H4 (cell line): ENCODE measurements around the gene GCSH. TPM values are rescaled to one million over a fixed set of nuclear protein-coding genes. Genes with fewer than 3 reads are reported as not detected.

Experiments
- DNase-seq: peaks from one replicate; pipeline ENCODE4 v3.0.0-alpha.2; 2015; ENCODE audit warnings: low spot score
- total RNA-seq: library from RNA; depleted of rRNA; stranded (reverse); fragments of >200 nt; shearing (Covaris generic); gene quantifications from 2 replicates; pipeline ENCODE4 v1.2.3, GENCODE V29; 2014

GCSH gene
- total RNA-seq, 1 experiment from 2014 or later: 50.2 TPM

DNA sequence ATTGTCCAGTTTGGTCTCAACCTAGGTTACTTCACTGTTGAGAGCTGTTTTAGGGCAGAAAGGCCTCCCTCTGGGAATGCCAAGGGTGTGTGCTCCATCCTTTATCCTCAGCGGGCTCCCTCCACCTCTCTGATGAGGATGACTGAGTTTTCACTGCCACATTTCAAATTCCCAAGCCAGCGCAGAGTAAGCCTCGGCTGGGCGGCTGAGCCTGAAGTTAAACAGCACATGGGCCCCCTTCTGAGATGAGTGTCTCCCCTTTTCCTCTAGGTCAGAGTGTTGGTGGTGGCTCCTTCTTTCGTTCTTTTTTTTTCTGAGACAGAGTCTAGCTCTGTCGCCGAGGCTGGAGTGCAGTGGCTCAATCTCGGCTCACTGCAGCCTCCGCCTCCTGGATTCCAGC, 5.5 kb upstream of the GCSH start:
- DNase-seq: no peak

DNA sequence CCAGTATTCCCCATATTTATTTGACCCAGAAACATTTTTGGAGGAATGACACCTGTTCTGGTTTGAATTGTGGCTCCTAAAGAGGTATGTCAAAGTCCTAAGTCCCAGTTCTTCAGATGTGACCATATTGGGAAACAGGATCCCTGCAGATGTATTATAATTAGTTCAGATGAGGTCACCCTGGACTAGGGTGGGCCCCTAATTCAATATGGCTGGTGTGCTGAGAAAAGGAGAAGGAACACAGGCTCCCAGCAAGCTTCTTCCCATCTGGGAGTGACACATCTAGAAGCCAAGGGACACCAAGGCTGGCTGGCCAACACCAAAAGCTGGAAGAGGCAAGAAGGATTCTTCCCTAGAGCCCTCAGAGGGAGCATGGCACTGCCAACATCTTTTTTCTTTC, 3.8 kb upstream of the GCSH start:
- no peak for DNase-seq

DNA sequence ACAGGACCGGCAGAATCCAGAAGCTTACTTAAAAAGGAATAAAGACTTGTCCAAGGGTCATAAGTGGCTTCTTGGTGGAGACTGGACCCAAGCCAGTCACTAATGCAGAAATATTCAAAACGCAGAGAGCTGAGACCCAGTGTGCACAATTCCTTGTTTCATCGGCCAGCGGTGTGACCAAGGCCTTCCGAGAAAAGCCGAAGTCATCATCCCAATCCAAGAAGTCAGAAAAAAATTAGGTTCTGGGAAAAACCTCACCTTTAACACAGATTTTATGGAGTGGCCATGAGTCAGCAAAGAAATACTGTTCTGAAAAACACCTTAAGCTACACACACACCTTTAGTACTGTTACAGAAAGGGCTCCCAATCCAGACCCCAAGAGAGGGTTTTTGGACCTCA, 1.0 kb upstream of the GCSH start:
- no peak for DNase-seq

DNA sequence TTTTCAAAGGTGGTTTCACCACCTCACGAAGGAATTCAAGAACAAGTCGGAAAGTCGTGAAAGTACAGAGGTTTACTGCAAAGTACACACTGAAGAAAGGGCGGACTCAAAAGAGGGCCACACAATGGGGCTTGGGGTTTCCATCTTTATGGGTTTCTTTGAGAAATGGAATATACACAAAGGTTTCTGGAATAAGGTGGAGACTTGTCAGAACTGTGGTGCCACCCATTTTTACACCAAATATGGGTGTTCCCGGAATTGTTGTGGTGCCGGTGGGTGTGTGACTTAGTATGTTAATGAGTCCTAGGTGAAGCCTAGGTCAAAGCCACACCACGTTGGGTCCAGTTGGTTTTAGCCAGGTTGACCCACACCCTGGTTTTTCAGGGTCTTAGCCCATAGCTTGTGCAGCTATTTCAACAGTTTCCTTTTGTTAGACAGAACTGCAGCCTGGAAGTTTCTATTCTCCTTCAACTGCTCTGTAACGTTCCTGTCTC, 567 bp upstream of the GCSH start:
- no peak for DNase-seq

- DNase-seq: no peak
These were observed 592 bp downstream of the GCSH start for GRCh38 chr16:81095653-81095952.

DNA sequence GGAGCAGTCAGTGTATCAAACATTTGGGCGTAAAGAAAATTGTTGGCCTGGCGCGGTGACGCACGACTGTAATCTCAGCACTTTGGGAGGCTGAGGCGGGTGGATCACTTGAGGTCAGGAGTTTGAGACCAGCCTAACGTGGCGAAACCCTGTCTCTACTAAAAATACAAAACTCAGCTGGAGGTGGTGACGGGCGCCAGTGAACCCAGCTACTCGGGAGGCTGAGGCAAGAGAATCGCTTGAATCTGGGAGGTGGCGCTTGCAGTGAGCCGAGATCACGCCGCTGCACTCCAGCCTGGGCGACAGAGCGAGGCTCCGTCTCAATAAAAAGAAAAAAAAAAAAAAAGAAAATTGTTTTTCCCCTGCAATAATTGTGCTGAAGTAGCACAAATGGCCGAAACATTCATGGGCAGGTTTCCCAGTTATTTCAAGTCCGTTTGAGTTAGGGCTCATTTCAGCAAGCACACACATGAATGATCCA, 1.4 kb downstream of the GCSH start:
- no peak for DNase-seq

DNA sequence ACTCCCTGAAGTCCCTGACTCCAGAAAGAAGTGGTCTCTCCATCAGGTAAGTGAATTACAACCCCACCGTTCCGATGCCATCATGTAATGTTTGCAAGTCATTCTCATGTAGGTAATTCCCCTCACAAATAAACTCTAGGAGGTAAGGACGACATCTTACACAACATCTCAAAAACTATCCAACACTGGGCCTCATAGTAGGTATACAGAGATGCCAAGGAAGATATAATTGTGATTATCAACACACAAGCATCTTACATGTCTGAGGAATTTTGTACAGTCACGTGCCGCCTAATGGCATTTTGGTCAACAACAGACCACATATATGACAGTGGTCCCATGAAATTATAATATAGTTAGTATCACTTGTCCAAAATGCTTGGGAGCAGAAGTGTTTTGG, 7.4 kb downstream of the GCSH start:
- DNase-seq: no peak

DNA sequence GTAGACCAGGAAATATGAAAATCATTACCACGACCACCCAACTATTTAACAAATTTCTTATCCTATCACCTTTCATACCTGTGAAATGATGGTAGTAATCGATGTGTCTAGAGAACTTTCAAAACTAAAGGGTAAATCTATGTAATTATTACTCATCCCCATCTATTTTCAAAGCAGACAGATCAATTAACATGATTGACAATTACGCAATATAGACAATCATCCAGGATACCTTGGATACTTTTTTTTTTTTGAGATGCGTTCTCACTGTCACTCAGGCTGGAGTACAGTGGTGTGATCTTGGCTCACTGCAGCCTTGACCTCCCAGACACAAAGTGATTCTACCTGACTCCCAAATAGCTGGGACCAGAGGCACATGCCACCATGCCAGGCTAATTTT, 15.2 kb downstream of the GCSH start:
- DNase-seq: no peak

- no peak for DNase-seq
These were observed 16.0 kb downstream of the GCSH start for GRCh38 chr16:81080233-81080632.

DNA sequence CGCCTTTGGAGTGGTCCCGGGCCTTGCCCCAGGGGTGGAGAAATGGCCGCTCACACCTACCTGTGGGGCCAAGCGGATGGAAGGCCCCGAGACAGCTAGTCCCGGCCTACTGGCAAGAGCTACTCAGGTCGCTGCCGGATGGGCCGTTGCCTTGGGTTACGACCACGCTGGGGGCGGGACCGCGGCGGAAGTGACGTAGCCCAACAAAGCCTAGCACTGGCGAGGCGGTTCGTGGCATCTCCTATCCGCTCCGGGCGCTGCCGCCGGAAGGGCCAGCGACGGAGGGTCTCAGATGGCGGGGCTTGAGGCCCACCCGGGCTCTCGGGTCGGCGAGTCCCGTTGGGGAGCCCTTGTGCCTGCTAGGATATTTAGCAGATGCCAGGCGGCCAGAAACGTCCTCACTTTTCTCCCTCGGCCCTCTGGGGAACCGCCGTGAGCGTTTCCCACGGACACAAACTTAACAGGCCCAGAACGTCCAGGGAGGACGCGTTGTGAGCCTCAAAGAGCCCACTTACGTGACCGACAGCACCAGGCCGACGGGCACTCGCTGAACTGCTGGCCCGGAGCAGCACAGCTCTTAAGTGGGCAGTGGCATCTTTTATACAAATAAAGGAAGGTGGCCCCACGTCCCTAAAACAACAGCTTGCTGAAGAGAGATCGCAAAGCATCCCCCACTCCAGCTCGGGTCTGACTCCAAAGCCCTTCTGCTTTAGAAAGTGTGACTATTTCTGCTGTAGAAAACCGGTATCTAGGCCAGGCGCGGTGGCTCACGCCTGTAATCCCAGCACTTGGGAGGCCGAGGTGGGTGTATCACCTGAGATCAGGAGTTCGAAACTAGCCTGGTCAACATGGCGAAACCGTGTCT, 18.9 kb downstream of the GCSH start, which contains the start of gene C16orf46:
Gene C16orf46, minus strand, starts transcription at position 163 of the 865 bp plus-strand sequence. CDS start 13,283 bp downstream, outside the sequence.
- DNase-seq: peak; percentile 96

GRCh38 chr16:81076566-81077075, 19.6 kb downstream of the GCSH start:
- DNase-seq: peak; percentile 72

GRCh38 chr16:81073560-81074330, 22.4 kb downstream of the GCSH start:
- no peak for DNase-seq

- no peak for DNase-seq
These were observed 24.4 kb downstream of the GCSH start for GRCh38 chr16:81071805-81072204.

GRCh38 chr16:81070979-81071378, 25.2 kb downstream of the GCSH start:
- DNase-seq: no peak

DNA sequence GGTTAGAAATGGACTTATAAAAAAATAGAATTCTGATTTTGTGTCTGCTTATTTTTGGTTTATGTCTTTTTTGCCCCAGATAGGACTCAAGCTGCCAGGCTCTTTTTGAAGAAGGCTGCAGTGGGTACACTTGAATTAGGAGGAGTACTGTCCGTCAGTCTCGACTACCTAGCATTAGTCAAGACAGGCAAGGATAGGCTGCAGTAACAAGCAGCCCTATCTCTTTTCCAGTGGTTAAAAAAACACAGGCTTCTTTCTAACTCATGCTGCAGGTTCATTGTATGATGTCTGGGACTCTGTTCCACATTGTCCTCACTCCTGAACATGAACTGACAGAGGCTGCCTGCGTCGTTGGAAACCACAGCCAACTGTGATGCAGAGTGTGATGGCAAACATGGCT, 27.1 kb downstream of the GCSH start:
- DNase-seq: no peak

DNA sequence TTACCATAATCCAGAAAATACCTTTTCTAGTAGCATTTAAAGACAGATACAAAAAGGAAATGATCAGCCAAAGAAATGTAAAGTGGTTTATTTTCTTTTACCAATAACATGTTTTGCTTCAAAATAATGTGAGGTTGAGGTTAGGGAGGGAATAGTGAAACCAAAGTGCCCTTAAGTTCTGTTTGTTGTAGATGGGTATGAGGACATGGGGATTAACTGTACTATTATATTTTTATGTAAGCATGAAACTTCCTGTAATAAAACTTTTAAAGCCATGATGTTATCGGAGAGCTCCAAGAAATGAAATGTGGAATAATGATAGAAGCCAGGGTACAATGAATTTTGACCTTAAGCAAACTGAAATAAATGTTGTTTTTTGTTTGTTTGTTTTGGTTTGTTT, 29.0 kb downstream of the GCSH start:
- DNase-seq: no peak

- DNase-seq: no peak
These were observed 29.5 kb downstream of the GCSH start for GRCh38 chr16:81066681-81067080.

GRCh38 chr16:81061871-81062608, 34.2 kb downstream of the GCSH start:
- DNase-seq: no peak

DNA sequence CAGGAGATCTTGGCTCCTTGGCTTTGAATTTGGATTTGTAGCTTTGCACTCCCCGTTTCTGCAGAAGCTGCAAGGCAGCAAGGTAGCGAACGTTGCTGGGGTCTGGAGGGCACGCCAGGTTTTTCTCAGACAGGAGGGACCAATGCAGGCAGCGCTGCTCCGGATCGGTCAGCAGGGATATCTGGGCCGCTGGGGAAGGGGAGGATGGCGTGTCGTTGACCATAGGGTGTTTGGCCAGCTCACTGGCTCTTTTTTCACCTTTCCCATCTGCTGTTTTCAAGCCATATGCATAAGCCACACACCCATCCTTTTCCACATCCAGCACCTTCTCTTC, 34.9 kb downstream of the GCSH start:
- DNase-seq: no peak

GRCh38 chr16:81060576-81061306, 35.5 kb downstream of the GCSH start:
- DNase-seq: no peak

GRCh38 chr16:81053761-81054160, 42.4 kb downstream of the GCSH start:
- no peak for DNase-seq
